ENCODE results near the gene MAGEA2.
"Not testable (repeated sequence)": the region's sequence is repeated elsewhere in the genome, so short reads cannot be mapped to it uniquely, and the experiment has no call there.

MAGEA2 gene

GRCh38 chrX:152753686-152754650 lies at the start of gene MAGEA2:
MAGEA2 (minus strand) TSS chrX:152753842; CDS start chrX:152751363, 2,479 bp downstream.
- DNase-seq: not testable (repeated sequence)

GRCh38 chrX:152798945-152799344 lies 45.3 kb upstream of the MAGEA2 start:
- DNase-seq: no peak

- DNase-seq: not testable (repeated sequence)
Observed at GRCh38 chrX:152787062-152787461, 33.4 kb upstream of the MAGEA2 start.

GRCh38 chrX:152769549-152770289 lies 16.1 kb upstream of the MAGEA2 start, which contains the start of gene MAGEA6:
MAGEA6 (minus strand) TSS chrX:152769689; CDS start chrX:152767650, 2,039 bp downstream.
- not testable (repeated sequence) for DNase-seq

- DNase-seq: not testable (repeated sequence)
Observed at GRCh38 chrX:152766562-152766961, 12.9 kb upstream of the MAGEA2 start.

- DNase-seq: not testable (repeated sequence)
Observed at GRCh38 chrX:152761582-152761981, 7.9 kb upstream of the MAGEA2 start.

GRCh38 chrX:152759544-152759943 lies 5.9 kb upstream of the MAGEA2 start:
- not testable (repeated sequence) for DNase-seq

- not testable (repeated sequence) for DNase-seq
Observed at GRCh38 chrX:152758918-152759317, 5.3 kb upstream of the MAGEA2 start, which contains the start of gene CSAG3. CSAG3 (plus strand) TSS chrX:152759218.

- DNase-seq: not testable (repeated sequence)
Observed at GRCh38 chrX:152754871-152755270, 1.2 kb upstream of the MAGEA2 start.

GRCh38 chrX:152738560-152738959 lies 15.1 kb downstream of the MAGEA2 start:
- DNase-seq: no peak

- DNase-seq: not testable (repeated sequence)
Observed at GRCh38 chrX:152736528-152736927, 17.1 kb downstream of the MAGEA2 start.

- DNase-seq: no peak
Observed at GRCh38 chrX:152735860-152736511, 17.7 kb downstream of the MAGEA2 start.

GRCh38 chrX:152735101-152735500 lies 18.5 kb downstream of the MAGEA2 start:
- no peak for DNase-seq

- not testable (repeated sequence) for DNase-seq
Observed at GRCh38 chrX:152734143-152734858, 19.3 kb downstream of the MAGEA2 start.

- no peak for DNase-seq
Observed at GRCh38 chrX:152733261-152733975, 20.2 kb downstream of the MAGEA2 start, which contains the start of the genes CSAG1 and MAGEA12. CSAG1 (minus strand) TSS chrX:152733721; CDS start chrX:152732460, 1,261 bp downstream. MAGEA12 (plus strand) TSS chrX:152733757; CDS start chrX:152736162, 2,405 bp downstream.

GRCh38 chrX:152725409-152725808 lies 28.2 kb downstream of the MAGEA2 start:
- no peak for DNase-seq

GRCh38 chrX:152713815-152714787 lies 39.5 kb downstream of the MAGEA2 start, which contains the start of gene MAGEA2B:
MAGEA2B (plus strand) TSS chrX:152714628; CDS start chrX:152717107, 2,479 bp downstream.
- not testable (repeated sequence) for DNase-seq

GRCh38 chrX:152713195-152713594 lies 40.4 kb downstream of the MAGEA2 start:
- DNase-seq: not testable (repeated sequence)

GRCh38 chrX:152709173-152709572 lies 44.5 kb downstream of the MAGEA2 start, which contains the start of gene CSAG2:
CSAG2 (minus strand) TSS chrX:152709273; CDS start chrX:152709112, 161 bp downstream.
- DNase-seq: not testable (repeated sequence)
